Measurements from ENCODE around the gene SSRP1.
"Not testable (repeated sequence)": the region's sequence is repeated elsewhere in the genome, so short reads cannot be mapped to it uniquely, and the experiment has no call there.

SSRP1 gene

GRCh38 chr11:57287884-57288283 lies 47.8 kb downstream of the SSRP1 start:
- H3K27ac ChIP-seq, result no peak overlapping the region
- TF ChIP-seq CTCF (IDR thresholded peaks at IDR 0.05) (no peak), ZFX (IDR thresholded peaks at IDR 0.05; ENCODE audit: borderline replicate concordance) (no peak)

GRCh38 chr11:57283231-57283990 lies 52.3 kb downstream of the SSRP1 start:
- no peak for TF ChIP-seq ZFX (IDR thresholded peaks at IDR 0.05; ENCODE audit: borderline replicate concordance)
- TF ChIP-seq CTCF (IDR thresholded peaks at IDR 0.05), result no peak
- no peak overlapping the region for H3K27ac ChIP-seq

- not testable (repeated sequence) for H3K27ac ChIP-seq
Observed at GRCh38 chr11:57281546-57281945, 54.1 kb downstream of the SSRP1 start.

GRCh38 chr11:57279116-57279515 lies 56.6 kb downstream of the SSRP1 start:
- TF ChIP-seq CTCF (IDR thresholded peaks at IDR 0.05) (no peak), ZFX (IDR thresholded peaks at IDR 0.05; ENCODE audit: borderline replicate concordance) (no peak)
- H3K27ac ChIP-seq, result no peak overlapping the region

GRCh38 chr11:57278721-57279095 lies 57.0 kb downstream of the SSRP1 start:
- TF ChIP-seq ZFX (IDR thresholded peaks at IDR 0.05; ENCODE audit: borderline replicate concordance) (no peak), CTCF (IDR thresholded peaks at IDR 0.05) (no peak)
- H3K27ac ChIP-seq, result no peak overlapping the region

- H3K27ac ChIP-seq, result no peak overlapping the region
- TF ChIP-seq ZFX (IDR thresholded peaks at IDR 0.05; ENCODE audit: borderline replicate concordance) (no peak), CTCF (IDR thresholded peaks at IDR 0.05) (peak; percentile 91)
Observed at GRCh38 chr11:57277845-57278720, 57.6 kb downstream of the SSRP1 start.

- H3K27ac ChIP-seq, result no peak overlapping the region
- TF ChIP-seq CTCF (IDR thresholded peaks at IDR 0.05), result no peak
Observed at GRCh38 chr11:57276971-57277675, 58.6 kb downstream of the SSRP1 start.

Measured in 22Rv1 (cell line).